BJ (cell line): Measurements from ENCODE around the gene CRKL. TPM values are rescaled to one million over a fixed set of nuclear protein-coding genes. Genes with fewer than 3 reads are reported as not detected.
"Not testable (repeated sequence)": the region's sequence is repeated elsewhere in the genome, so short reads cannot be mapped to it uniquely, and the experiment has no call there.

ENCODE experiments used
- CTCF ChIA-PET: fragments of 350-600 bp; formaldehyde crosslinking; extraction: SDS; loops from one replicate; lab custom pipeline; 2021; ENCODE audit warnings: antibody characterized with exemption, inconsistent platforms; lab: Yijun Ruan, JAX
- POLR2A ChIA-PET: fragments of 300-600 bp; sonication (Branson Sonifier 250); formaldehyde crosslinking; extraction: SDS; loops from one replicate; lab custom pipeline; 2021; ENCODE audit warnings: antibody characterized with exemption; lab: Charles Lee
- DNase-seq: peaks from one replicate; pipeline ENCODE4 v3.0.0-alpha.2; 2011; ENCODE audit warnings: low read depth
- H3K27me3 ChIP-seq: 2 replicates; pipeline ENCODE4 v1.6.0; 2011; ENCODE audit warnings: low read length; ENCODE audit not compliant: control insufficient read depth, insufficient read depth
- H3K36me3 ChIP-seq: 2 replicates; pipeline ENCODE4 v1.5.1; 2011; ENCODE audit warnings: low read length; ENCODE audit not compliant: control insufficient read depth, insufficient read depth
- H3K4me3 ChIP-seq: 2 replicates; pipeline ENCODE4 v1.5.1; 2011; ENCODE audit warnings: low read depth, mild to moderate bottlenecking, control low read depth, low read length
- polyA plus RNA-seq: library from polyadenylated mRNA; depleted of rRNA; stranded (reverse); fragments of >200 nt; gene quantifications from 2 replicates; pipeline ENCODE4 v1.2.3, GENCODE V29; 2011
- TF ChIP-seq, protein P1 (sequence below): IDR thresholded peaks from 2 replicates; pipeline ENCODE4 v1.5.1; 2011; ENCODE audit warnings: low read depth, mild to moderate bottlenecking, control low read depth, inconsistent platforms, low read length, moderate library complexity; ENCODE audit not compliant: insufficient read depth

CRKL gene
- polyA plus RNA-seq, 1 experiment = 14.7 TPM

DNA sequence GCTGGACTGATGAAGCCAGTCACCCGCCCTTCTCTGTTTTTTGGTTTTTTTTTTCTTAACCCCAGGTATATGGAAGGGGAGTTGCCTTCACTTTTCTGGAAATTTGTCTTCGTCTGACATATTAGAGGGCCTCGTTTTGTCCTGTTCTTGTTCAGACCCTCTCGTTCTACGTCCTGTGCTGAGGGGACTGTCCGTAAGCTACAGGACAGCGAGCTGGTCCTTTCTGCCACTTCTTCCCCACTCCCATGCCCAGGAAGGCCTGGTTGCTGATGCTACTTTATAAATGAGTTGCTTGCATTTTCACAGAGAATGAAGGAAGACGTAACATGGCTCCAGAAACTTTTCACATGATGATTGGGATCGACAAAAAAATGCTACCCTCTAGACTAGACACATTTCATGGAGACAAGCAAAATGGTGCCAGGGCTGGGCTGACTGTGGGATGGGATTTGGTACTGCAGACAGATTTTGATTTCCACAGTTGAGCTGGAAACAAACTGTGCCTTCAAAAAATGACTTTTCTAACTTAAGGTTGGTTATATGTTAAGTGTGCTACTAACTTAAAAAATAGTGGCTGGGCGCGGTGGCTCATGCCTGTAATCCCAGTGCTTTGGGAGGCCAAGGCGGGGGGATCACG lies 27.2 kb upstream of the CRKL start:
- Histone ChIP-seq H3K27me3 (no peaks in the 10 kb centered on the region), H3K36me3 (peaks cover 6% of the 10 kb centered on the region), H3K4me3 (no peak overlapping the region)
- DNase-seq = no peak
- ChIA-PET POLR2A (interaction anchor here (0.5 to 0.6 kb wide), 2 partner anchors 16 to 18 kb away, joined by 6 to 8 read pairs; no protein-coding TSS in a partner anchor), CTCF (interaction anchor here (1.3 kb wide), 1 partner anchor 21 kb away, joined by 3 read pairs; no protein-coding TSS in a partner anchor)
- TF ChIP-seq, protein P1, sequence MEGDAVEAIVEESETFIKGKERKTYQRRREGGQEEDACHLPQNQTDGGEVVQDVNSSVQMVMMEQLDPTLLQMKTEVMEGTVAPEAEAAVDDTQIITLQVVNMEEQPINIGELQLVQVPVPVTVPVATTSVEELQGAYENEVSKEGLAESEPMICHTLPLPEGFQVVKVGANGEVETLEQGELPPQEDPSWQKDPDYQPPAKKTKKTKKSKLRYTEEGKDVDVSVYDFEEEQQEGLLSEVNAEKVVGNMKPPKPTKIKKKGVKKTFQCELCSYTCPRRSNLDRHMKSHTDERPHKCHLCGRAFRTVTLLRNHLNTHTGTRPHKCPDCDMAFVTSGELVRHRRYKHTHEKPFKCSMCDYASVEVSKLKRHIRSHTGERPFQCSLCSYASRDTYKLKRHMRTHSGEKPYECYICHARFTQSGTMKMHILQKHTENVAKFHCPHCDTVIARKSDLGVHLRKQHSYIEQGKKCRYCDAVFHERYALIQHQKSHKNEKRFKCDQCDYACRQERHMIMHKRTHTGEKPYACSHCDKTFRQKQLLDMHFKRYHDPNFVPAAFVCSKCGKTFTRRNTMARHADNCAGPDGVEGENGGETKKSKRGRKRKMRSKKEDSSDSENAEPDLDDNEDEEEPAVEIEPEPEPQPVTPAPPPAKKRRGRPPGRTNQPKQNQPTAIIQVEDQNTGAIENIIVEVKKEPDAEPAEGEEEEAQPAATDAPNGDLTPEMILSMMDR = no peak

DNA sequence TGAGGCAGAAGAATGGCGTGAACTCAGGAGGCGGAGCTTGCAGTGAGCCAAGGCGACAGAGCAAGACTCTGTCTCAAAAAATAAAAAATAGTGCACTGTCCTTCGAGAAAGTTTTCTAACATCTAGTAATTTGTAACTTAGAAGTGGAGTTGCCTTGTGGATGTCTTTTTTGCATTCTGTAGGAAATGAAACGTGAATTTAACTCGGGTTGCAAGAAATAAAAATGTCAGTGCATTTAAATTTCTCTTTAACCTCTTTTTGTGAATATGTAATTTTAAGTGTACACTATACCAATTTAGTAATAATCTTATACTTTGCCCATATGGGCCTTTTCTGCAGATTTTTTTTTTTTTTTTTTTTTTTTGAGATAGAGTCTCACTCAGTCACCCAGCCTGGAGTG lies 26.2 kb upstream of the CRKL start:
- ChIA-PET POLR2A (no interaction called here), CTCF (no interaction called here)
- H3K36me3 ChIP-seq = peaks cover 6% of the 10 kb centered on the region
- TF ChIP-seq, protein P1 = no peak
- no peaks in the 10 kb centered on the region for H3K27me3 ChIP-seq
- no peak for DNase-seq
- H3K4me3 ChIP-seq = no peak overlapping the region

DNA sequence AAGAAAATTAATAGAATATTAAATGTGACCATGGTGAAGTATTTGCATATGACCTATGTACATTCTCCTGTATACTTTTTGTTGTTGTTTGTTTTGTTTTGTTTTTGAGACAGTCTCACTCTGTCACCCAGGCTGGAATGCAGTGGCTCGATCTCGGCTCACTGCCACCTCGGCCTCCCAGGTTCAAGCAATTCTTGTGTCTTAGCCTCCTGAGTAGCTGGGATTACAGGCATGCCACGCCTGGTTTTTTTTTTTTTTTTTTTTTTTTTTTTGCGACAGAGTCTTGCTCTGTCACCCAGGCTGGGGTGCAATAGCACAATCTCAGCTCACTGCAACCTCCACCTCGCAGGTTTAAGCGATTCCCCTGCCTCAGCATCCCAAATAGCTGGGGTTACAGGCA lies 19.5 kb upstream of the CRKL start:
- not testable (repeated sequence) for H3K36me3 ChIP-seq, H3K4me3 ChIP-seq, DNase-seq, H3K27me3 ChIP-seq
- CTCF ChIA-PET = interaction anchor here (0.7 kb wide), 1 partner anchor 52 kb away, joined by 3 read pairs; no protein-coding TSS in a partner anchor
- POLR2A ChIA-PET = interaction anchor here (0.6 kb wide), 1 partner anchor 331 kb away, joined by 19 read pairs; no protein-coding TSS in a partner anchor

DNA sequence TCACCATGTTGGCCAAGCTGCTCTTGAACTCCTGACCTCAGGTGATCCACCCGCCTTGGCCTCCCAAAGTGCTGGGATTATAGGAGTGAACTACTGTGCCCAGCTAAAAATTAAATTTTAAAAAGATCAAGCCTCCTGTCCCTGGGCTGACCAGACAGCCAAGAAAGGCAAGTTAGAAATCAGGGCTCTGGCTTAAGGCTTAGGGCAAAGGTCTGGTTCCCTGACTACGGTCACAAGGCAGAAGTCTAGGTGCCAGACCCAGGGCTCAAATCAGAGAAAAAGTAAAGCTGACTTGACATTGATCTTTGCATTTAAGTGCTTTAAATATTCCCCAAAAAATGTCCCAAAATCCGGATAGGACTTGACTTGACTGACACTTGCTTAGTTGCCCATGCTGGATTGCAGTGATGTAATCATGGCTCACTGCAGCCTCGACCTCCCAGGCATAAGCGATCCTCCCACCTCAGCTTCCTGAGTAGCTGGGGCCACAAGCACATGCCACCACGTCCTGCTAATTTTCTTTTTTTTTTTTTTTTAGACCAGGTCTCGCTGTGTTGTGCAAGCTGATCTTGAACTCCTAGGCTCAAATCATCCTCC lies 17.3 kb upstream of the CRKL start:
- TF ChIP-seq, protein P1 = no peak
- ChIA-PET CTCF (interaction anchor here (0.6 to 1.7 kb wide), 4 partner anchors 9 to 17 kb away, joined by 3 to 6 read pairs (median 3); no protein-coding TSS in a partner anchor), POLR2A (no interaction called here)

DNA sequence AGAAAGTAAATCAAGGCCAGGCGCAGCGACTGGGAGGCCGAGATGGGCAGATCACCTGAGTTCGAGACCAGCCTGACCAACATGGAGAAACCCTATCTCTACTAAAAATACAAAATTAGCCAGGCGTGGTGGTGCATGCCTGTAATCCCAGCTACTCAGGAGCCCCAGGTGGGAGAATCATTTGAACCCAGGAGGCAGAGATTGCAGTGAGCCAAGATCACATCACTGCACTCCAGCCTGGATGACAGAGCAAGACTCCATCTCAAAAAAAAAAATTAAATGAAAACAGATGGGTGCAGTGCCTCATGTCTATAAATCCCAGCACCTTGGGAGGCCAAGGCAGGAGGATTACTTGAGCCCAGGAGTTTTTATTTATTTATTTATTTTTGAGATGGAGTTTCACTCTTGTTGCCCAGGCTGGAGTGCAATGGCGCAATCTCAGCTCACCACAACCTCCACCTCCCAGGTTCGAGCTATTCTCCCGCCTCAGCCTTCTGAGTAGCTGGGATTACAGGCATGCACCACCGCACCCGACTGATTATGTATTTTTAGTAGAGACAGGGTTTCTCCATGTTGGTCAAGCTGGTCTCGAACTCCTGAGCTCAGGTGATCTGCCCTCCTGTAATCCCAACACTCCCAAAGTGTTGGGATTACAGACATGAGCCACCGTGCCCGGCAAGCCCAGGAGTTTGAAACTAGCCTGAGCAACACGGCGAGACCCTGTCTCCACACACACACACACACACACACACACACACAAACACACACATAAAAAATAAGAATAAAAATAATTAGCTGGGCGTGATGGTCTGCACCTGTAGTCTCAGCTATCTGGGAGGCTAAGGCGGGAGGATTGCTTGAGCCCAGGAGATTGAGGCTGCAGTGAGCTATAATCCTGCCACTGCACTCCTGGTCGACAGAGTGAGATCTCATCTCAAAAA lies 15.8 kb upstream of the CRKL start:
- H3K27me3 ChIP-seq, DNase-seq, H3K36me3 ChIP-seq, H3K4me3 ChIP-seq: not testable (repeated sequence)
- POLR2A ChIA-PET = interaction anchor here (0.6 kb wide), 1 partner anchor 16 kb away, joined by 7 read pairs; no protein-coding TSS in a partner anchor
- CTCF ChIA-PET = interaction anchor here (1.1 to 1.2 kb wide), 2 partner anchors 16 to 25 kb away, joined by 3 to 4 read pairs; no protein-coding TSS in a partner anchor

More for the DNA sequence above, 17.3 kb upstream of the CRKL start:
- H3K4me3 ChIP-seq = no peak overlapping the region
- H3K36me3 ChIP-seq = no peaks in the 10 kb centered on the region
- H3K27me3 ChIP-seq = no peaks in the 10 kb centered on the region
- DNase-seq = no peak
